EL (cell line): ENCODE results near the gene KAT14.
"Not testable (repeated sequence)": the region's sequence is repeated elsewhere in the genome, so short reads cannot be mapped to it uniquely, and the experiment has no call there.

Source experiments
- DNase-seq: peaks from one replicate; pipeline ENCODE4 v3.0.0-alpha.2; 2016

The KAT14 gene

GRCh38 chr20:18137412-18138265 is at the start of gene KAT14, which contains the start of gene PET117:
Gene KAT14 (plus strand): TSS chr20:18137863. CDS start chr20:18142661, 4,798 bp downstream.
Gene PET117 (plus strand): TSS chr20:18137863. CDS start chr20:18137956, 93 bp downstream.
- peak; percentile 91 for DNase-seq

GRCh38 chr20:18088298-18088697 is 49.4 kb upstream of the KAT14 start:
- DNase-seq: not testable (repeated sequence)

GRCh38 chr20:18088841-18089240 is 48.8 kb upstream of the KAT14 start:
- DNase-seq: not testable (repeated sequence)

- DNase-seq: no peak
Measured at GRCh38 chr20:18090044-18090443, 47.6 kb upstream of the KAT14 start.

- DNase-seq: no peak
Measured at GRCh38 chr20:18090477-18090876, 47.2 kb upstream of the KAT14 start.

GRCh38 chr20:18091623-18092022 is 46.0 kb upstream of the KAT14 start:
- no peak for DNase-seq

GRCh38 chr20:18092890-18093289 is 44.8 kb upstream of the KAT14 start:
- no peak for DNase-seq

- no peak for DNase-seq
Measured at GRCh38 chr20:18093388-18093787, 44.3 kb upstream of the KAT14 start.

GRCh38 chr20:18094191-18094590 is 43.5 kb upstream of the KAT14 start:
- DNase-seq: no peak

- not testable (repeated sequence) for DNase-seq
Measured at GRCh38 chr20:18100569-18100968, 37.1 kb upstream of the KAT14 start.

GRCh38 chr20:18101125-18101810 is 36.4 kb upstream of the KAT14 start:
- no peak for DNase-seq

GRCh38 chr20:18103497-18103896 is 34.2 kb upstream of the KAT14 start:
- no peak for DNase-seq

GRCh38 chr20:18108326-18108725 is 29.3 kb upstream of the KAT14 start:
- no peak for DNase-seq

- DNase-seq: not testable (repeated sequence)
Measured at GRCh38 chr20:18128574-18128973, 9.1 kb upstream of the KAT14 start.

- DNase-seq: no peak
Measured at GRCh38 chr20:18132663-18133062, 5.0 kb upstream of the KAT14 start.

- DNase-seq: no peak
Measured at GRCh38 chr20:18133962-18134361, 3.7 kb upstream of the KAT14 start.

GRCh38 chr20:18138266-18138582 is 561 bp downstream of the KAT14 start:
- DNase-seq: no peak

- peak; percentile 3 for DNase-seq
Measured at GRCh38 chr20:18138639-18139583, 1.2 kb downstream of the KAT14 start.

- no peak for DNase-seq
Measured at GRCh38 chr20:18139832-18140231, 2.2 kb downstream of the KAT14 start.

- DNase-seq: no peak
Measured at GRCh38 chr20:18144541-18145099, 7.0 kb downstream of the KAT14 start.

- DNase-seq: no peak
Measured at GRCh38 chr20:18154342-18154741, 16.7 kb downstream of the KAT14 start.

- no peak for DNase-seq
Measured at GRCh38 chr20:18156045-18156444, 18.4 kb downstream of the KAT14 start.

- peak; percentile 56 for DNase-seq
Measured at GRCh38 chr20:18164356-18164755, 26.7 kb downstream of the KAT14 start.
